Ishikawa (cell line): ENCODE results near the gene LARP4B.

Source experiments
- EP300 ChIP-seq: IDR thresholded peaks from 2 replicates; pipeline ENCODE4 v1.6.1; 2012; ENCODE audit warnings: borderline replicate concordance
- MAX ChIP-seq: IDR thresholded peaks from 2 replicates; pipeline ENCODE4 v1.6.1; 2012
- RAD21 ChIP-seq: IDR thresholded peaks from 2 replicates; pipeline ENCODE4 v1.6.1; 2012; ENCODE audit warnings: low read depth
- TAF1 ChIP-seq: IDR thresholded peaks from 2 replicates; pipeline ENCODE4 v1.6.1; 2012; ENCODE audit warnings: low read depth, mild to moderate bottlenecking
- TEAD4 ChIP-seq: IDR thresholded peaks from 2 replicates; pipeline ENCODE4 v1.6.1; 2012

GRCh38 chr10:787933-788651 lies 143.4 kb downstream of the LARP4B start:
- TF ChIP-seq MAX (no peak), RAD21 (no peak), TAF1 (no peak), EP300 (no peak), TEAD4 (no peak)
